ENCODE results near the gene BMP8A. TPM values are rescaled to one million over a fixed set of nuclear protein-coding genes. Genes with fewer than 3 reads are reported as not detected.

The BMP8A gene
- total RNA-seq, 1 donor from 2014 or later, result under 0.01 TPM

DNA sequence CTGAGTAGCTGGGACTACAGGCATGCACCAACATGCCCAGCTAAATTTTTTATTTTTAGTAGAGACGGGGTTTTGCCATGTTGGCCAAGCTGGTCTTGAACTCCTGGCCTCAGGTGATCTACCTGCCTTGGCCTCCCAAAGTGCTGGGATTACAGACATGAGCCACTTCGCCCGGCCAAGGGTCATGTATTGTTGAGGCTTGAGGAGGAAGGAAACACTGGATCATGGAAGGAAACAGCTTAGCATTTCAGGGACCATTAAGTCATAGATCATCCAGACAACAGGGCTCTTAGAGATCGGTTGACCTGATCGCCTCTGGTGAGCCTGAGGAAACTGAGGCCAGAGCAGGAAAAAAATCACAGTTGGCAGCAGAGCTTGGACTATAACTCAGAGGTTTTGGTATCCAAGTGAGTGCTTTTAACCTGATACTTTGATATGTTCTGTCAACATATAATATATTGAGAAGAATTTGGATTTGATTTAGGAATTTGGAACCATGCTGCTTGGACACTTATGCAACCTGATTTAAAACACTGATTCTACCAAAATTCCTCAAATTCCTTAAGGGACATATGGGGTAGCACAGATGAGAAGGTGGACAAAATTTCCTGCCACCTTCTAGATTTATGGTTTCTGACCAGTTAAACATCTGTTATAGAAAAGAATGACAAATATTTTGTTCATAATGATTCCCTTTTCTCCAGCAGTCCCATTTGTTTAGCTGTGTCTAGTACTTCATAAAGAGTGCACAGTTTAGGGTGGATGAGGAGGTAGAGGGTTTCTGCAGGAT is 13.1 kb upstream of the BMP8A start:
- no peaks in the 10 kb centered on the region for H3K27me3 ChIP-seq (ENCODE audit: control insufficient read depth in 3 of 3, insufficient read depth in 3 of 3, low read length in 3 of 3)
- H3K9me3 ChIP-seq (ENCODE audit: control insufficient read depth in 3 of 3, low read length in 3 of 3), result no peaks in the 10 kb centered on the region
- H3K36me3 ChIP-seq (ENCODE audit: control insufficient read depth in 3 of 3, insufficient read depth in 3 of 3, low read length in 3 of 3), result peaks cover 25 to 51% (median 40%) of the 10 kb centered on the region in 3 donors
- no peak overlapping the region for H3K9ac ChIP-seq (ENCODE audit: low read depth in 1 of 3, low read length in 3 of 3)
- no peak overlapping the region for H3K27ac ChIP-seq (ENCODE audit: low read depth, low read length)
- H3K4me1 ChIP-seq (ENCODE audit: control insufficient read depth in 3 of 3, insufficient read depth in 3 of 3, low read length in 3 of 3), result no peaks in the 10 kb centered on the region
- no peak overlapping the region for H3K4me3 ChIP-seq (ENCODE audit: low read length in 3 of 3)

DNA sequence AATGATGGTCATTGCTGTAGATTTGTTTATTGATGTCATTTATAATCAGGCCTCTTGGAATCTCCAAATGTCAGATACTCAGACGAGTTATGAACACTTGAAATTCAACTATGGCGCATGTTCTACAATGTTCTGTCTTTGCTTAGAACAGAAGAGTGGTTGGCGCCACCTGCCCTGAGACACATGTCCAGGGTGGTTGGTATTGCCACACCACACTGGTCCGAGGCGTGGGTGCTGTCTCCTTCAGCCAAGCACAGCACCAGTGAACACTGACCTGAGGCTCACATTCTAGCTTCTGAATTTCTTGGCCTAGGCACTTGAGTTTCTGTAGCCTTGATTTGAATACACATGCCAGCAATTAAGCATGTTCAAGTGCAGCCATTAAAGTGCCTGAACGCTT is 10.1 kb upstream of the BMP8A start:
- H3K4me1 ChIP-seq (ENCODE audit: control insufficient read depth in 3 of 3, insufficient read depth in 3 of 3, low read length in 3 of 3), result no peaks in the 10 kb centered on the region
- H3K4me3 ChIP-seq (ENCODE audit: low read length in 3 of 3), result no peak overlapping the region
- peaks cover 43 to 66% (median 48%) of the 10 kb centered on the region in 3 donors for H3K36me3 ChIP-seq (ENCODE audit: control insufficient read depth in 3 of 3, insufficient read depth in 3 of 3, low read length in 3 of 3)
- no peaks in the 10 kb centered on the region for H3K9me3 ChIP-seq (ENCODE audit: control insufficient read depth in 3 of 3, low read length in 3 of 3)
- no peak overlapping the region for H3K9ac ChIP-seq (ENCODE audit: low read depth in 1 of 3, low read length in 3 of 3)
- no peaks in the 10 kb centered on the region for H3K27me3 ChIP-seq (ENCODE audit: control insufficient read depth in 3 of 3, insufficient read depth in 3 of 3, low read length in 3 of 3)
- H3K27ac ChIP-seq (ENCODE audit: low read depth, low read length), result no peak overlapping the region

DNA sequence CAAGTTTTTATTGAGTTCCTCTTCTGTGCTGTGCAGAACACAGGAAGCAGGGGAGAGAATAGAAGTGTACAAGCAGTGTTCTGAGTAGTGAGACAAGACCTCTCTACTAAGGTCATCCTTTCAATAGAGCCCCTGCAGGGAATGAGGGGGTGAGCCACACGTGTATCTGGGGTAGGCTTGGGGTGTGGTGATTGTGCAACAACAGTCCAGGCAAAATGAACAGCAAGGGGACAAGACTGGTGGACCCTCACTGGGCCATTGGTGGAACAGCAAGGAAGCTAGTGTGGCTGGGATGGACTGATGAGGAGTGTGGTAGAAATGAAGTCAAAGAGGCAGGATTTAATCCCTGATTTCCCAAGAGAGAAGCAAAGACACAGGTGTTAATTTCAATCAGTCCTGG is 8.2 kb upstream of the BMP8A start:
- Histone ChIP-seq H3K4me1 (ENCODE audit: control insufficient read depth in 3 of 3, insufficient read depth in 3 of 3, low read length in 3 of 3) (no peaks in the 10 kb centered on the region), H3K9ac (ENCODE audit: low read depth in 1 of 3, low read length in 3 of 3) (no peak overlapping the region), H3K36me3 (ENCODE audit: control insufficient read depth in 3 of 3, insufficient read depth in 3 of 3, low read length in 3 of 3) (peaks cover 46 to 66% (median 55%) of the 10 kb centered on the region in 3 donors), H3K27ac (ENCODE audit: low read depth, low read length) (no peak overlapping the region), H3K9me3 (ENCODE audit: control insufficient read depth in 3 of 3, low read length in 3 of 3) (no peaks in the 10 kb centered on the region), H3K4me3 (ENCODE audit: low read length in 3 of 3) (no peak overlapping the region), H3K27me3 (ENCODE audit: control insufficient read depth in 3 of 3, insufficient read depth in 3 of 3, low read length in 3 of 3) (no peaks in the 10 kb centered on the region)

DNA sequence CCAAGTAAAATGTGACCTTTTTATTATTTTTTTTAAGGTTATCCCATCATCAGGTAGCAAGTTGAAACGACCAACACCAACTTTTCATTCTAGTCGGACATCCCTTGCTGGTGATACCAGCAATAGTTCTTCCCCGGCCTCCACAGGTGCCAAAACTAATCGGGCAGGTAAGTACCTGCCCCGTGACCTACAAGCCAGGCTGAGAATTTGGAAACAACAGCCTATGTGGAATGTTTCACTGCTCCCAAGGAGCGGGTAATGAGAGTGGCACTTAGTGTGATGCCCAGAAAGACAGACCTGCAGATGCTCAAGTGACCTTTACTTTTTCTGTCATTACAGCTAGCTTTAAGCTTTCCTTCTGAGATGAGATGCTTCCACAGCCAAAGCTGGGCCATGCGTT is 6.9 kb upstream of the BMP8A start:
- Histone ChIP-seq H3K4me3 (ENCODE audit: low read length in 3 of 3) (no peak overlapping the region), H3K4me1 (ENCODE audit: control insufficient read depth in 3 of 3, insufficient read depth in 3 of 3, low read length in 3 of 3) (no peaks in the 10 kb centered on the region), H3K27me3 (ENCODE audit: control insufficient read depth in 3 of 3, insufficient read depth in 3 of 3, low read length in 3 of 3) (no peaks in the 10 kb centered on the region), H3K9ac (ENCODE audit: low read depth in 1 of 3, low read length in 3 of 3) (no peak overlapping the region), H3K36me3 (ENCODE audit: control insufficient read depth in 3 of 3, insufficient read depth in 3 of 3, low read length in 3 of 3) (peaks cover 43 to 55% (median 52%) of the 10 kb centered on the region in 3 donors), H3K27ac (ENCODE audit: low read depth, low read length) (no peak overlapping the region), H3K9me3 (ENCODE audit: control insufficient read depth in 3 of 3, low read length in 3 of 3) (no peaks in the 10 kb centered on the region)

DNA sequence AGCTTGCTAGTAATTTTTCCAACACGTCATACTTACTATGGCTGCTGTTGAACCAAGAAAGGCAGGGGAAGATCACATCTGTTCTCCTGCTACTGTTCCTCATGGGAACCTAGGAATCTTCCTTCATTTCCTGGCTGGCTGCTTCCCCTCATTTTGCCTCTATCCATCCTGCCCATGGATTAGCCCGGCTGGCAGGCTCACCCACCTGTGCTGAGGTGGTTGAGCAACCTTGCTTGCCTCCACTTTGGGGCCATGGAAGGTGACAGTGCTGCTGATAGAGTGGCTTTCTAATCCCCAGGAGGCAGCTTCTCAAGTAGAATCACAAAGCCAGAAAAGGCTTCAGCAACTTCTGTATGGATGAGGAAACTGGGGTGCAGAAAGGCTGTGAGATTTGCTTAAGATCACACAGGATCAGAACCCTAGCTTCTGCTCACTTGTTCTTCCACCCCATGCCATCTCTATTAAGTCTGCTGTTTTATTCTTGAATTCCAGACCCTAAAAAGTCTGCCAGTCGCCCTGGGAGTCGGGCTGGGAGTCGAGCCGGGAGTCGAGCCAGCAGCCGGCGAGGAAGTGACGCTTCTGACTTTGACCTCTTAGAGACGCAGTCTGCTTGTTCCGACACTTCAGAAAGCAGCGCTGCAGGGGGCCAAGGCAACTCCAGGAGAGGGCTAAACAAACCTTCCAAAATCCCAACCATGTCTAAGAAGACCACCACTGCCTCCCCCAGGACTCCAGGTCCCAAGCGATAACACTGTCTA is 6.2 kb upstream of the BMP8A start:
- Histone ChIP-seq H3K27ac (ENCODE audit: low read depth, low read length) (no peak overlapping the region), H3K36me3 (ENCODE audit: control insufficient read depth in 3 of 3, insufficient read depth in 3 of 3, low read length in 3 of 3) (peaks cover 37 to 48% (median 46%) of the 10 kb centered on the region in 3 donors)

DNA sequence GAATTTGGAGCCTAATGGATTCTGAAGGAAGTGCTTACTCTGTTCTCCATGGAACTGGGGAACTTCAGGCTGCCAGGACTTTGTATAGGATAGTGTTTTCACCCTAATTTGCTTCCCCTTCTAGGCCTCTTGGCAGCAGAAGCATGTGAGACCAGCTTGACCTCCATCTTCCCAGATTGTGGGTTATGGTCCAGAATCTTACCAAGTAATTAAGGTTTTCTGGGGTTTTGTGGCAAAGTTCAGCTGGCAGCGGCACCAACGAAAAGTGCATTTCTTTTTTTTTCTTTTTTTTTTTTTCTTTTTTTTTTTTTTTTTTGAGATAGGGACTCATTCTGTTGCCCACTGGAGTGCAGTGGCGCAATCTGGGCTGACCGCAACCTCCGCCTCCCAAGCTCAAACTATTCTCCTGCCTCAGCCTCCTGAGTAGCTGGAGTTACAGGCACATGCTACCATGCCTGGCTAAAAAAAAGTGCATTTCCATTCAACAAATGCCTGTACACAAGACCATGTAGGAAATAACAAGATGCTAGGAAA is 3.4 kb upstream of the BMP8A start:
- H3K4me3 ChIP-seq (ENCODE audit: low read length in 3 of 3), result no peak overlapping the region
- H3K4me1 ChIP-seq (ENCODE audit: control insufficient read depth in 3 of 3, insufficient read depth in 3 of 3, low read length in 3 of 3), result peaks cover 0 to 7% (median 2%) of the 10 kb centered on the region in 3 donors
- peaks cover 10 to 26% (median 13%) of the 10 kb centered on the region in 3 donors for H3K27me3 ChIP-seq (ENCODE audit: control insufficient read depth in 3 of 3, insufficient read depth in 3 of 3, low read length in 3 of 3)
- peaks cover 25 to 30% (median 29%) of the 10 kb centered on the region in 3 donors for H3K36me3 ChIP-seq (ENCODE audit: control insufficient read depth in 3 of 3, insufficient read depth in 3 of 3, low read length in 3 of 3)
- no peaks in the 10 kb centered on the region for H3K9me3 ChIP-seq (ENCODE audit: control insufficient read depth in 3 of 3, low read length in 3 of 3)
- no peak overlapping the region for H3K27ac ChIP-seq (ENCODE audit: low read depth, low read length)
- H3K9ac ChIP-seq (ENCODE audit: low read depth in 1 of 3, low read length in 3 of 3), result no peak overlapping the region

More for the DNA sequence above, 6.2 kb upstream of the BMP8A start:
- Histone ChIP-seq H3K9ac (ENCODE audit: low read depth in 1 of 3, low read length in 3 of 3) (no peak overlapping the region), H3K27me3 (ENCODE audit: control insufficient read depth in 3 of 3, insufficient read depth in 3 of 3, low read length in 3 of 3) (peaks cover 0 to 2% (median under 1%) of the 10 kb centered on the region in 3 donors), H3K9me3 (ENCODE audit: control insufficient read depth in 3 of 3, low read length in 3 of 3) (no peaks in the 10 kb centered on the region), H3K4me1 (ENCODE audit: control insufficient read depth in 3 of 3, insufficient read depth in 3 of 3, low read length in 3 of 3) (no peaks in the 10 kb centered on the region), H3K4me3 (ENCODE audit: low read length in 3 of 3) (no peak overlapping the region)

DNA sequence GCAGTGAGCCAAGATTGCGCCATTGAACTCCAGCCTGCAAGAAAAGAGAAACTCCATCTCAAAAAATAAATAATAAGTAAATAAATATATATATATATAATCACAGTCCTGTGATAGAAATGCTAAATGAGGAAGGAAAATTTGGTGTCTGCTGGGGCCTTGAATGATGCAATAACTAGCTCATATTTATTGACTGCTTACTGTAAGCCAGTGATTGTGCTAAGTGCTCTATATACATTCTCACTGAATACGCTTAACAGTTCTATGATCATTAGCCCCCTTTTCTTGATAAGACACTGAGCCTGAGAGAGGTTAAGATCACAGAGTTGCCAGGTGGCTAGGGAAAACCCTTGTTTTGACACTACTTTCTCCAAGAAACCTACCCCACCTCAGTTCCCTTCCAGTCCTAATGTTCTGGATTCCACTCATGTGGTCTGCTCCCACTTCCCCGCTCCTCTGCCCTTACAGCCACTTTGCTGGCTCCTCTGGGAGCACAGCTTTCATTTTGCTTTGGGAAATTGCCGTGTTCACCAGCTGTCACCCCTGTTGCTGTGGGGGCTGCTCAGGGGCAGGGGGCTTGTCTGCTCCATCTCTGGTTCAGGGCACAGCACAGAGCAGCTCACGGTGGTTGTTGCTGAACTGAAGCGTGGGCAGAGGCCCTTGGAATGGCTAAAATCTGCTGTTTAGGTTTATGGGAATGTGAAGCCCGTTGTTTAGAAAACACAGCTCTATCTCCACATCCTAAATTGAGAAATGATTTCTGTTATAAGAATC is 2.5 kb upstream of the BMP8A start:
- Histone ChIP-seq H3K36me3 (ENCODE audit: control insufficient read depth in 3 of 3, insufficient read depth in 3 of 3, low read length in 3 of 3) (peaks cover 19 to 25% (median 24%) of the 10 kb centered on the region in 3 donors), H3K4me1 (ENCODE audit: control insufficient read depth in 3 of 3, insufficient read depth in 3 of 3, low read length in 3 of 3) (peaks cover 0 to 7% (median 2%) of the 10 kb centered on the region in 3 donors), H3K4me3 (ENCODE audit: low read length in 3 of 3) (no peak overlapping the region), H3K9ac (ENCODE audit: low read depth in 1 of 3, low read length in 3 of 3) (no peak overlapping the region), H3K27me3 (ENCODE audit: control insufficient read depth in 3 of 3, insufficient read depth in 3 of 3, low read length in 3 of 3) (peaks cover 11 to 30% (median 18%) of the 10 kb centered on the region in 3 donors), H3K9me3 (ENCODE audit: control insufficient read depth in 3 of 3, low read length in 3 of 3) (no peaks in the 10 kb centered on the region), H3K27ac (ENCODE audit: low read depth, low read length) (no peak overlapping the region)

DNA sequence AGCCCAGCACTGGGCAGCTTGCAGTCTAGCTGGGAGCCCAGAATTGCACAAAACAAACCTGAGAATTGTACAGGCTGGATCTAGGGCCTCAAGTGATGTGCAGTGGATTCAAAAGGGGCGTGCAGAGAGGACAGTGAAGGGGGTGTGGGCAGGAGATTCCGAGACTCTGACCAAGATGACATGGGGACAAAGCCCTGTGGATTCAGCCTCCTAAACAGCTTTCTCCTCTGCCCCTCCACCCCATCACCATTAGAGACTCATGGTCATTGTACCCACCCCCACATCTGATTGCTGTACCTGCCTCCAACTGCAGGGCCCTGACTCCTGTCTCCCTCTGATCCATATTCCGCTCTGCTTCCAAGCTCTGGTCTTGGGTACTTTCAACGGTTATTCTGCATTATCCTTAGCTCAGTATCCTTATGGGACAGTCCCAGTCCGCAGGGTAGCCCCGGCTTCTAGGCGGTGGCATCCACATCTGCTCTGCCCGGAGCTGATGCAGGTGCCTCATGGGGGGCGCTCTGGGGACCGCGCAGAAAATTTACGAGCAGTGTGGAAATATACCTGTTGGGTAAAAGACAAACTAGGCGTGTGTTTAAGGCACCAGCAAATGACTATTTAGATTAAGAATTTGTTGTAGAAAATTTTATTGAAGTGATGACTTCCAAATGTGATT is 1.7 kb upstream of the BMP8A start:
- no peak overlapping the region for H3K4me3 ChIP-seq (ENCODE audit: low read length in 3 of 3)
- H3K27me3 ChIP-seq (ENCODE audit: control insufficient read depth in 3 of 3, insufficient read depth in 3 of 3, low read length in 3 of 3), result peaks cover 11 to 30% (median 18%) of the 10 kb centered on the region in 3 donors
- H3K36me3 ChIP-seq (ENCODE audit: control insufficient read depth in 3 of 3, insufficient read depth in 3 of 3, low read length in 3 of 3), result peaks cover 16 to 24% (median 21%) of the 10 kb centered on the region in 3 donors
- H3K4me1 ChIP-seq (ENCODE audit: control insufficient read depth in 3 of 3, insufficient read depth in 3 of 3, low read length in 3 of 3), result peaks cover 0 to 7% (median 2%) of the 10 kb centered on the region in 3 donors
- H3K9ac ChIP-seq (ENCODE audit: low read depth in 1 of 3, low read length in 3 of 3), result no peak overlapping the region
- H3K9me3 ChIP-seq (ENCODE audit: control insufficient read depth in 3 of 3, low read length in 3 of 3), result no peaks in the 10 kb centered on the region
- no peak overlapping the region for H3K27ac ChIP-seq (ENCODE audit: low read depth, low read length)

DNA sequence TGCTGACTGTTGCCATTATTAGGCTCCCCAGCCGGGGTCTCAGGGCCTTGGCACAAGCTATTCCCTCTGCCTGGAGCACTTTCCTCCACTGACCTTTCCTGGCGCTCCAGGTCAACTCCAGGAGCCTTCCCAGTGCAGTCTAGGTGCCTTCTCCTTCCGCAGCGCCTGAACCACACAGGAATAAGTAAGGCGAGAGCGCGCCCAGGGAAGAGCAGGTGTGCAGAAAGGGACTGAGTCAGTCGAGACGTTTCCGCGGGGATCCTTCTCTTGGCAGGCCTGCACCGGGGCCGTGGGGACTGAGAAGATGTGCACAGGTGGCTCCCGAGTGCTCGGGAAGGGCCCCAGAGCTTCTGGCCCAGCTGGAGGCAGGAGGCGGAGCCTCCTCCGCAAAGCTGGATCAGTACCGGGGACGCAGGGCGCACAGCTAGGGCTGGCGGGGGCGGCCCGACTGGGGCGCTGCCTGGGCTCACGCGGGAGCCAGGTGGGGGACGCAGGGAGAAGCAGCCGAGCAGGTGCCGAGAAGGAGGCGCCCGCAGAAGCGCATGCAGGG is 765 bp upstream of the BMP8A start:
- Histone ChIP-seq H3K4me3 (ENCODE audit: low read length in 3 of 3) (peak overlapping the region in 2 of 3 donors; percentile 35 to 43), H3K27ac (ENCODE audit: low read depth, low read length) (no peak overlapping the region), H3K36me3 (ENCODE audit: control insufficient read depth in 3 of 3, insufficient read depth in 3 of 3, low read length in 3 of 3) (peaks cover 6 to 15% (median 11%) of the 10 kb centered on the region in 3 donors), H3K9me3 (ENCODE audit: control insufficient read depth in 3 of 3, low read length in 3 of 3) (no peaks in the 10 kb centered on the region), H3K4me1 (ENCODE audit: control insufficient read depth in 3 of 3, insufficient read depth in 3 of 3, low read length in 3 of 3) (peaks cover 0 to 7% (median 2%) of the 10 kb centered on the region in 3 donors), H3K9ac (ENCODE audit: low read depth in 1 of 3, low read length in 3 of 3) (no peak overlapping the region), H3K27me3 (ENCODE audit: control insufficient read depth in 3 of 3, insufficient read depth in 3 of 3, low read length in 3 of 3) (peaks cover 11 to 30% (median 18%) of the 10 kb centered on the region in 3 donors)

Measured in skeletal muscle tissue (tissue), 4 donors.